Lung (tissue), 12 donors: Measurements from ENCODE around the gene ACTA2. TPM values are rescaled to one million over a fixed set of nuclear protein-coding genes. Genes with fewer than 3 reads are reported as not detected.

Experiments used
- ATAC-seq: fragments of 200-7000 bp; cut with Tn5 transposase; one replicate; pipeline ENCODE4 v1.9.1; 2020; ENCODE audit warnings: moderate number of reproducible peaks; ENCODE audit not compliant: insufficient read depth, low FRiP score
- DNase-seq, 3 donors: peaks; one replicate each; pipeline ENCODE4 v3.0.0-alpha.2; 2013 to 2017
- H3K27ac ChIP-seq, 2 donors: one replicate each; pipeline ENCODE4 v1.5.1; 2013; ENCODE audit warnings: mild to moderate bottlenecking in 2 of 2, moderate library complexity in 2 of 2, control low read depth in 1 of 2, inconsistent platforms in 1 of 2, low read depth in 1 of 2, low read length in 1 of 2
- H3K27me3 ChIP-seq, 3 donors: one replicate each; pipeline ENCODE4 v1.5.1; 2013; ENCODE audit warnings: low read length in 2 of 3; ENCODE audit not compliant: control insufficient read depth in 3 of 3, insufficient read depth in 3 of 3
- H3K36me3 ChIP-seq, 4 donors: one replicate each; pipeline ENCODE4 v1.5.1; 2013; ENCODE audit warnings: low read length in 4 of 4, mild to moderate bottlenecking in 1 of 4, moderate library complexity in 1 of 4; ENCODE audit not compliant: control insufficient read depth in 4 of 4, insufficient read depth in 4 of 4
- H3K4me1 ChIP-seq, 5 donors: one replicate each; pipeline ENCODE4 v1.5.1; 2013; ENCODE audit warnings: low read length in 5 of 5, mild to moderate bottlenecking in 2 of 5, moderate library complexity in 1 of 5; ENCODE audit not compliant: control insufficient read depth in 5 of 5, insufficient read depth in 5 of 5
- H3K4me3 ChIP-seq: one replicate; pipeline ENCODE4 v1.5.1; 2013; ENCODE audit warnings: mild to moderate bottlenecking, control low read depth, moderate library complexity
- H3K9ac ChIP-seq, 2 donors: one replicate each; pipeline ENCODE4 v1.5.1; 2013; ENCODE audit warnings: low read length in 2 of 2, control low read depth in 1 of 2; ENCODE audit not compliant: insufficient read depth in 1 of 2
- H3K9me3 ChIP-seq, 4 donors: one replicate each; pipeline ENCODE4 v1.5.1; 2013; ENCODE audit warnings: low read length in 3 of 4, mild to moderate bottlenecking in 1 of 4, moderate library complexity in 1 of 4; ENCODE audit not compliant: control insufficient read depth in 4 of 4, insufficient read depth in 3 of 4
- WGBS, 2 donors: extraction: QIAGEN DNeasy Blood & Tissue Kit; methylation state at CpG; one replicate each; pipeline ENCODE4 v1.1.7; 2013; 5-methylcytosine and 5-hydroxymethylcytosine counted together
- polyA plus RNA-seq, 2 donors: library from polyadenylated mRNA; stranded (reverse); fragments of 200-250 nt; gene quantifications; one replicate each; pipeline ENCODE4 v1.2.1, GENCODE V29; 2013
- total RNA-seq, 2 donors: library from RNA; depleted of rRNA in 1 of 2; stranded (reverse); fragments of >200 nt in 1 of 2; gene quantifications; one replicate each; pipeline ENCODE4 v1.2.1, GENCODE V29; 2014 to 2021
- TF ChIP-seq, protein P1 (sequence below): IDR thresholded peaks from 2 replicates; pipeline ENCODE4 v1.5.1; 2012; ENCODE audit warnings: mild to moderate bottlenecking; ENCODE audit errors: control extremely low read depth, extremely low read depth
- donor health status: control.
- donor health status: control.
- donor health status: Bipolar disorder and iron deficiency.
- donor health status: healthy.
- donor health status: DM: yes; HTN: yes; CAD: no.

Gene ACTA2
- total and polyA plus RNA-seq, 4 donors: 186 to 485 (median 249) TPM

DNA sequence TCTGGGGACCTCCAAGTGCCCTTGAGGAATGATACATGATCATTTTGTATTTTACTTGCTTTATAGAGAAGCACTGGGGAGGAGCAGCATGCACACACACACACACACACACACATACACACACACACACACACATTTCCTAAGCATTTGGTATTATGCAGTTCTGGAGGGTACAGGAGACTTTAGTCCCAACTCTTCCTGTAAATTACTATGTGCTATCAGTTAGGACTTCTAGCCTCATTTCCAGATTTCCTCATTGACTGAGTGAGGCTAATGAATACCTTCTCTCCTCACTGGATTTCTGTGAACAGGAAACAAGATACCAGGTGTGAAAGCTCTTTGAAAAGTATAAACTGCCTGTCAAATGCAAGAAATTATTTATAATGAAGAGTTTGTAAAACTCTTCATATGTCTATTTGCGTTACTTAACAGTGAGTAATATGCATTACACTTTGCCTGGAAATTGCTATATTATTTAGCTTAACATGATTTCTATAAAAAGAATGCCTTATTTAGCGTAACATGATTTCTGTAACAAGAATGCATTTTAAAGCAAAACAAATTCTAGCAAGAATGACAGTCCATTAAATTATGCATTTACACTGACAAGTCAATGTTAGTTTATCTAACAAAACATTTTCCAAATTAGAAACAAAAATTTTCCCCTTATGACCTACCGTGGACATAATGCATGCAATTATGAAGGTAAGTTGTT, 34.2 kb downstream of the ACTA2 start:
- WGBS, 2 donors: 94 to 96% methylated on average over 3 of the region's 3 CpGs
- TF ChIP-seq, protein P1, sequence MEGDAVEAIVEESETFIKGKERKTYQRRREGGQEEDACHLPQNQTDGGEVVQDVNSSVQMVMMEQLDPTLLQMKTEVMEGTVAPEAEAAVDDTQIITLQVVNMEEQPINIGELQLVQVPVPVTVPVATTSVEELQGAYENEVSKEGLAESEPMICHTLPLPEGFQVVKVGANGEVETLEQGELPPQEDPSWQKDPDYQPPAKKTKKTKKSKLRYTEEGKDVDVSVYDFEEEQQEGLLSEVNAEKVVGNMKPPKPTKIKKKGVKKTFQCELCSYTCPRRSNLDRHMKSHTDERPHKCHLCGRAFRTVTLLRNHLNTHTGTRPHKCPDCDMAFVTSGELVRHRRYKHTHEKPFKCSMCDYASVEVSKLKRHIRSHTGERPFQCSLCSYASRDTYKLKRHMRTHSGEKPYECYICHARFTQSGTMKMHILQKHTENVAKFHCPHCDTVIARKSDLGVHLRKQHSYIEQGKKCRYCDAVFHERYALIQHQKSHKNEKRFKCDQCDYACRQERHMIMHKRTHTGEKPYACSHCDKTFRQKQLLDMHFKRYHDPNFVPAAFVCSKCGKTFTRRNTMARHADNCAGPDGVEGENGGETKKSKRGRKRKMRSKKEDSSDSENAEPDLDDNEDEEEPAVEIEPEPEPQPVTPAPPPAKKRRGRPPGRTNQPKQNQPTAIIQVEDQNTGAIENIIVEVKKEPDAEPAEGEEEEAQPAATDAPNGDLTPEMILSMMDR: no peak
- no peak for ATAC-seq
- H3K27ac ChIP-seq: no peak overlapping the region
- H3K9ac ChIP-seq: no peak overlapping the region
- peaks cover 0 to 81% (median 0%) of the 10 kb centered on the region in 5 donors for H3K4me1 ChIP-seq
- H3K9me3 ChIP-seq: no peaks in the 10 kb centered on the region
- DNase-seq: no peak
- H3K36me3 ChIP-seq: peaks cover 0 to 2% (median 0%) of the 10 kb centered on the region in 4 donors
- no peaks in the 10 kb centered on the region for H3K27me3 ChIP-seq
- no peak overlapping the region for H3K4me3 ChIP-seq

DNA sequence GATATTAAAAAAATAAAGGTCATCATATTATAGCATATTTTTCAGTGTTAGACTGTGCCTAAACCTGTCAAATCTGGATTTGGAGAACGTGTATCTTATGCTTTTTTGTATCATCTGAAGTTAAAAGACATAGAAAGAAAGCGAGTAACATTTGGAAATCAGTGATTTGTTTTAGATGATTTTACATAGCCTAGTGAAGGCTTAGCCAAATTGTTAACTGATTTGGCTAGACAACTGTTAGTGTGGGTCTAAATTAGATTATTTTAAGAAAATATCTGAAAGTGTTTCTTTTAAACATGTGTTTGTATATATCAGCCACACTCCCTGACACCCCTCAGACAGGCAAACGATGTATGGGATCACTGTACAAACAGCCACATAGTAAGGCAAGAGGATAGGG, 35.6 kb downstream of the ACTA2 start:
- DNase-seq (peak in 2 of 3 donors; percentile 78 to 92), ATAC-seq (no peak)
- Histone ChIP-seq H3K36me3 (peaks cover 0 to 2% (median under 1%) of the 10 kb centered on the region in 4 donors), H3K9ac (no peak overlapping the region), H3K9me3 (no peaks in the 10 kb centered on the region), H3K4me3 (no peak overlapping the region), H3K27ac (no peak overlapping the region), H3K4me1 (peaks cover 0 to 83% (median 0%) of the 10 kb centered on the region in 5 donors), H3K27me3 (no peaks in the 10 kb centered on the region)
- TF ChIP-seq, protein P1: no peak
- 85 to 89% methylated on average over 3 of the region's 3 CpGs for WGBS, 2 donors

DNA sequence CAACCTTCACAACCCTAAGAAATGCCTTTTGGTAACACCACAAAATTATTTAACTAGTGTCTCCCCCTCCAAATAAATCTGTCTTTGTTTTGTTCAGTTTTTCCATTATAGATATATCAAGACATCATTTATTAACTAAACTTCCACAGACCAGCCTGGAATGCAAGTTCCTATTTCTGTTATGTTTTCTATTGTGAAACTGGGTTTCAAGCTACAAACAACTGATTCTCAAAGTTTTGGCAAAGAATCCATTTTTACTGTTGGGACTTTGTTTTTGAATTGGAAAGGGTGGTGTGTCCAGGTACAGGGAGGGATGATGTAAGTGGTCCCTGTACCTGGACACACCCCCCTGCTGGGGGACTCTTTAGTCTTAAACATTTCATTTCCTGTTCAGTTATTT, 36.3 kb downstream of the ACTA2 start:
- H3K9me3 ChIP-seq: no peaks in the 10 kb centered on the region
- H3K4me3 ChIP-seq: no peak overlapping the region
- no peak overlapping the region for H3K9ac ChIP-seq
- peak in 1 of 3 donors; percentile 76 for DNase-seq
- TF ChIP-seq, protein P1: no peak
- peaks cover 0 to 76% (median 0%) of the 10 kb centered on the region in 5 donors for H3K4me1 ChIP-seq
- no peak overlapping the region for H3K27ac ChIP-seq
- H3K36me3 ChIP-seq: peaks cover 0 to 6% (median 2%) of the 10 kb centered on the region in 4 donors
- H3K27me3 ChIP-seq: no peaks in the 10 kb centered on the region
- ATAC-seq: no peak
